Fibroblast of skin of right quadriceps (primary cell): ENCODE measurements around the gene TMTC2.

Source experiments
- DNase-seq: peaks from one replicate; pipeline ENCODE4 v3.0.0-alpha.2; 2013

TMTC2 gene

GRCh38 chr12:82964446-82964845 is 277.7 kb downstream of the TMTC2 start:
- DNase-seq: no peak

DNA sequence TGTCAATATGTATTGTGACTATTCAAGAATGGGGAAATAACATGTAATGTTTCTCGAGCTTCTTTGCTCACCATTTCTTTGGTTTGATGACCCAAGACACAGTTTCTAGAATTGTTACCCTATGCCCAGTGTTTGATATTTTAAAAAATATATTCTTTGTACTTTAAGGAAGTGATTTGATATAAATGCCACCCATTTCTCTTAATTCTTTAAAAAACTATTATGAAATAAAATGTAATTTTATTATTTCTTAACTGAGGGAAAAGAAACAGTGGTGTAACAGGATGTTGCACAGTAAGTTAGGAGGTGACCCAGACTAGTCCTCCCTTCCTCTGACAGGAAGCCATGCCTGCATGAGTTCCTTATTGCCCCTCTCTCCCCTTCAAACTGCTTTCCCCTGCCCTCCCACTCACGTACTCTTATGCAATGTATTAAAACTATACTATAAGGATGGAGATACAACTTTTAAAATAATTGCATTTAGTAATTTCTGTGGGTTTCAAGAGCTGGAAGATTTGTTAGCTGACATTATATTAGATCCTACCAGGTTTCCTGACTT is 279.4 kb downstream of the TMTC2 start:
- no peak for DNase-seq

GRCh38 chr12:82968631-82969367 is 282.1 kb downstream of the TMTC2 start:
- DNase-seq: no peak

- DNase-seq: no peak
Measured at GRCh38 chr12:82970614-82971013, 283.9 kb downstream of the TMTC2 start.

- no peak for DNase-seq
Measured at GRCh38 chr12:82971584-82971983, 284.9 kb downstream of the TMTC2 start.

GRCh38 chr12:82972624-82973023 is 285.9 kb downstream of the TMTC2 start:
- no peak for DNase-seq

GRCh38 chr12:82973592-82973991 is 286.9 kb downstream of the TMTC2 start:
- DNase-seq: no peak

DNA sequence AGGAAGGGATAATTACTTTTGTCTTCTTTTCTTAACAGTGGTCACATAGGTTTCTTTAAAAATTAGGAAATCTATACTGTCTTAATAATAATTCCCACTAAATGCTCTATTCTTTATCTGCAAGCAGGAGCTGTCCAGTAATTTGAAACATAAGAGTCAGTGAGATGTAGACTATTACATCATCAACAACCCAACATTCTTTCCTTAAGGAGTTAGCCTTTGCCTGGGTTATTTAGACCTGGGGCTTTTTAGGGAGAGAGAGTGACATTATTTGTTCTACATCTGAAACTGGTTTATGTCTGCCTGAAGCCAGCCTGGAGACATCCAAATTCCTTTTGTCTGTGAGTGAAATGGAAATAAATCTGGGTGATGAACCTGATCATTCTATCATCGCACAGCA is 294.4 kb downstream of the TMTC2 start:
- peak; percentile 13 for DNase-seq

DNA sequence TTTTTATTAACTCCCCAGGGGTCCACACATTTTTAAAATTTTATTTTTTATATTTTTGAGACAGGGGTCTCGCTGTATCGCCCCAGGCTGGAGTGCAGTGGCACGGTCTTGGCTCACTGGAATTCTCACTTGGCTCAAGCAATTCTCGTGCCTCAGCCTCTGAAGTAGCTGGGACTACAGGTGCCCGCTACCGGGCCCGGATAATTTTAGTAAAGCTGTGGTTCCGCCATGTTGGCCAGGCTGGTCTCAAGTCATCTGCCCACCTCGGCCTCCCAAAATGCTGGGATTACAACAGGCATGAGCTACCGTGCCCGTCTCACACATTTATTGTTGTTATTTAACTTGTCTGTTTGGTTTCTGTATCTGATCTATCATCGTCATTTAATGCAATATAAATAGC is 307.4 kb downstream of the TMTC2 start:
- no peak for DNase-seq

DNA sequence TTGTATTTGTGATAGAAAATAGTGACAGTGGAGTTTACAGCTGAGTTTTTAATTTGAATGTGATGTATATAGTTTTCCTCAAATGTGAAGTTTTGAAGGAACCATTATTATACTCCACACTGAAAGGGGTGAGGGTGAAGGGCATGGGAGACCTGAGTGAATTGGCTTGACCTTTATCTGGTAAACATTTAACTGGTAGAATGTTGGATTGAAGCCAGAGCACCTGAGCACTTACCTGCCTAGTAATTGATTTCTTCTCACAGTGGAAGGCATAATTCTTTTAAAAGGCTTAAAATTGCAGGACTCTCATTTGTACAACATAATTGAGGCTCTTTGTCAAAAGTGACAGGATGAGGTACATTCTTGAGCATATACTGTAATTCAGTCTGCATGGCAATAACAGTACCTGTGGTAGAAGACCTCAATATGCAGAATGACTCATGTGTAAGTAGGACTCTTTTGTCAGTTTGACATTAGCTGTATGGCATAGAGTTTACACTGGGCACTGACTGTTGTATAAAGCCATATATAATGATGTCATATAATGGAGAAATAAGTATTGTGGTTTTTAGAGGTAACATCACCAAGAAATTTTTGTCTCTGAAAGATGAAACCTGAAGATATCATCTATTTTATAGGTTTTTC is 309.6 kb downstream of the TMTC2 start:
- no peak for DNase-seq

DNA sequence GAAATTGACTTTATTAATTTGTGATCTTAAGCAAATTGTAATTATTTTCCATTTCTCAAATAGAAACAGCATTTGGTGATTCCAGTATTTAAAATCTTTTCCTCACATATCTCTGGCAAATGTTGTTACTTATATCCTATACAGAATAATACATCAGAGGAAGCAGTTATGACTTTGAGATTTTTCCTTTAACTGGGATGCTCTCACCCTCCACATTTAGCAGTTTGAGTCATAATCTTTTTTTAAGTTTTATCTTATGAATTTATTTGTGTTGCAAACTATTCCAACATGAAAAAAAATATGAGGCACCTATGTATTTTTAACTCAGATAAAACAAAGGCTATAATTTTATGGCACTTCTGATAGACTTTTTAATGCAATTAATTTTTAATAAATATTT is 311.8 kb downstream of the TMTC2 start:
- no peak for DNase-seq

GRCh38 chr12:83003026-83003425 is 316.3 kb downstream of the TMTC2 start:
- DNase-seq: no peak

DNA sequence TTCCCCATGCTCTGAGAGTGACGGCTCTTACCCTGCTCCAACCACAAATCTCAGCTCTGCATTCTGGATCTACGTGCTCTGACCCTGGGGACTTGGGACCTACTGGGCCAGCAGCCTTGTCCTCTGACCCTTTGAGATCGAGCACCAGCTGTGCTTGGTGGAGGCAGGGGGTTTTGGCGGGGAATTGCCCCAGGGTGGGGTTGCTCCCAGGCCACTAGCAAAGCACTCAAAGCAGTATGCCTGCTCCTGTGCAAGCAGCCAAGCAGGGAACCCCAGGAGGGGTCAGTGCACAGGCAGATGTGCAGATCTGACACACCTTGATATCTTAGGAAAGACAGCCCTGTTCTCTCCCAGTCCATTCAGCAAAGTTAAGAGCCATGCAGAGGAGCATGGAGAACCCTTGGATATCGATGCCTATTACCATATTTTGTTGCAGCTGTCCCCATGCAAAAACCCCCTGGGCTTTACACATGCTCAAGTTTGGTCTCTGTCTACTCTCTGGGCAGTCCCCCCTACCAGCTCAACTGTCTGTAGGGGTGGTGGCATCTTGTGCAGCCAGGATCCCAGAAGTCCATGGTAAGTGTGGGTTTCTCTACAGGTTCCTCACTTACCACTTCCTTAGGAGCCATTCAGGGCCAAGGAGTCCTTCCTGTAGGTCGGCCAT is 319.0 kb downstream of the TMTC2 start:
- no peak for DNase-seq

GRCh38 chr12:83008703-83009102 is 322.0 kb downstream of the TMTC2 start:
- no peak for DNase-seq

DNA sequence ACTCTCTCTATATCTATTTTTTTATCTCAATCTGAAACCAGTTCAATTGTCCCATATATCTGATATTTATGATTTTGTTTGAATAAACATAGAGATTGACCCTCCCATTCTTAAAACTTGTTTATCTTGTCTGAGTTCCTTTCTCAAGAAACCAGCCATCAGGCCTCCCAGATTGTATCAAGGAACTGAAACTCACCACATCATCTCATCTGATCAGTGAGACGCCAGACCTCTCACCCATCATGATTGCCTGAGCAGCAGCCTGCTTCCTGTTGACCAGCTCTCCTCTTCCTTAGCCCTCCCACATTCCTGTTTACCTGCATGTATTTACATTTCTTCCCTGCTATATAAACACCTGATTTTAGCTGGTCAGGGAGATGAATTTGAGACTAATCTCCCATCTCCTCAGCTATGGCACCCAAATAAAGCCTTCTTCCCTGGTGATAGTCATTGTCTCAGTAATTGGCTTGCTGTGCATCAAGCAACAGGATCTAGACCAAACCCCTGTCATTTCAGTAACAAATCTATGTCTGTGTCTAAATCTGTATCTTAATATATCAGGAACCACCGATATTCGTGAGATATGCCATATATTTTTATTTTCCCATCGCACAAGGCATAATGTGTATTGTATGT is 323.6 kb downstream of the TMTC2 start:
- DNase-seq: no peak

- peak; percentile 4 for DNase-seq
Measured at GRCh38 chr12:83015390-83016217, 328.9 kb downstream of the TMTC2 start.

DNA sequence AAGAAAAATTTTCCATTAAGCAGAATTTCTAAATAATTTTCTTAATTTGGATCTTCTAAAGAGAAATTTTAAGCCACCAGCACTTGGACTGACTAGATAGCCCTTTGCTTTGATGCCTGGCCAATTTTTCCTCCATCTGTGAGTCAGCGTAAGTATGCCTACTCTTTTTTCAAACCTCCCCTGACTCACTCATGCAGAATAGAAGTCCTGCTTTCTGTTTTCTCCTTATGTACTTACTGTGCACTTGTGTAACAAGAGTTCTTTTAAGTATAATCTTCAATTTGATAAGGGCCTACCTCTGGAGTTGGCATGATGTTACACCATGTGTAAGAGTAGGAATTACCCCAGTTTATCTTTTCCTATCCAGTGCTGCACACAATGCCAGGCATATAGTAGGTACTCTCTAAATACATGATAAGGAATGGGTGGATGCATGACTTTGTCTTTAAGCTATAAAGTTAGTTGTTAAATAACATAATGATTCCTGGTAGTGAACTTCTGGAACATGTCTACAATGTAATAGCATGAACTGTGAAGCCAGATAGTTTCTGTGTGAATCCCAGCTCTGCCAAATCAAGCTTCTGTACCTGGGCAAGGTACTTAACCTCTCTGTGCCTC is 329.6 kb downstream of the TMTC2 start:
- peak; percentile 79 for DNase-seq

- no peak for DNase-seq
Measured at GRCh38 chr12:83016991-83017390, 330.3 kb downstream of the TMTC2 start.

GRCh38 chr12:83018088-83018487 is 331.4 kb downstream of the TMTC2 start:
- DNase-seq: peak; percentile 34

DNA sequence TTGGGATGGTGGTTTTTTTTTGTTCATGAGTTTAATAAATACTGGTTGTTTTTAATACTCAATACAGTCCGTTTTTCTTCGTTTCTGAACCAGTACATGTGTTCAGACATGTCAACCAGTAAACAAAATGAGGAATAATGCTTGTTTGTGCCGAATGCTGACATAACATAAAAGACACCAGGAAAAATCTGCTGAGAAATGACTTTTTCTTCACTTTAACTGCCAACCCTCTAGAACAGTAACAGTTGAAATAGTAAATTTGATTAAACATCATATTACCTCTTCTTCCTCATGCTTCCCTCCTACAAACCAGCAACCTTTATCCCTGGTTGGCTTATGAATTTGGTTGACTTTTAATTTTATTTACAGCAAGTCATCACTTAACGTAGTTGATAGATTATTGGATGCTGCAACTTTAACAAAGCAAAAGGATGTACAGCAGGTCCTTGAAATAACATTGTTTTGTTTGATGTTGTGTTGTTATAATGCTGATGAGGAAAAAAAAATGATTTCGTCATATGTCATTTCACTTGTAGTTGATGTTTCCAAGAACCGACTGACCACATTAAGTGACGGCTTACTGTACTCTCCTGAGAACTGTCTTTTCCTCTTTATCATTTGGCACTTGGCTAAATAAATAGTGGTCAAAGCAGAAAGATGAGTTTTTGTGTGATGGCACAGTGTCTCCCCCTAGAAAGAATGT is 340.5 kb downstream of the TMTC2 start:
- no peak for DNase-seq

DNA sequence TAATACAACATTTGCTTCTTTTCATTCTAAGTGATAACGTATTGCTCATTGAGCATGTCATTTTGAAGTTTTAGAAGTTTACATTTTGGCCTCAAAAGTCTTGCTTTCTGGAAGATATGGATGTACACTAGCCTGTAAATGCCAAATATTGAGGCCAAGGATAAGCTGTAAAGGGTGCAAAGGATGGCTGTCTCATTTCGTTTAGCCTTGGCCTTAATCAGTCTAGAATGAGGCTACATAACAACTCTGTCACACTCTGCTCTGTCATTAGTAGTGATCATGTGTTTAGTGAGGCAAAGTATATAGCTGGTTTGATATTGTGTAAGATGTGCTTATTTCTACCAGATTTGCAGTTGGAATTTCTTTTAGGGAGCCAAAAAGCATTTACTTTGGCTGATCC is 344.5 kb downstream of the TMTC2 start:
- no peak for DNase-seq
